ENCODE results near the gene UNC45A. TPM values are rescaled to one million over a fixed set of nuclear protein-coding genes. Genes with fewer than 3 reads are reported as not detected.

UNC45A gene
- total and polyA plus RNA-seq, 2 of the 13 experiments (the other 11 are each of a cell fraction or from before 2014, with no cell fraction given) = 33.8 to 39.7 TPM

GRCh38 chr15:90934949-90935751, at the start of gene UNC45A (continued):
- TF ChIP-seq CENPT (CRISPR knock-in tag; IDR thresholded peaks at IDR 0.05; ENCODE audit: low read depth) (peak; percentile 20; the same call in 1 of the 2 replicates), ZBTB25 (CRISPR knock-in tag; IDR thresholded peaks at IDR 0.05) (no peak), KLF9 (CRISPR knock-in tag; IDR thresholded peaks at IDR 0.05; ENCODE audit: low read depth) (no peak), E2F1 (CRISPR knock-in tag; IDR thresholded peaks at IDR 0.05) (no peak), ZBTB44 (CRISPR knock-in tag; IDR thresholded peaks at IDR 0.05) (no peak), PITX1 (CRISPR knock-in tag; IDR thresholded peaks at IDR 0.05) (no peak), HCFC1 (IDR thresholded peaks at IDR 0.05; ENCODE audit: low read depth, low read length) (no peak), PAXIP1 (CRISPR knock-in tag; conservative IDR thresholded peaks at IDR 0.05) (no peak; the same call in 1 of the 2 replicates), GPN1 (CRISPR knock-in tag; IDR thresholded peaks at IDR 0.05; ENCODE audit: borderline replicate concordance) (no peak), IRX3 (CRISPR knock-in tag; IDR thresholded peaks at IDR 0.05; ENCODE audit: borderline replicate concordance, low read depth) (no peak), ELF3 (CRISPR knock-in tag; IDR thresholded peaks at IDR 0.05) (no peak; the same call in none of the 2 replicates), JARID2 (CRISPR knock-in tag; IDR thresholded peaks at IDR 0.05; ENCODE audit: insufficient replicate concordance) (no peak), TBP (CRISPR knock-in tag; IDR thresholded peaks at IDR 0.05) (no peak)

Data from HepG2 (cell line).